A673 (cell line): ENCODE results near the gene RABGAP1L. TPM values are rescaled to one million over a fixed set of nuclear protein-coding genes. Genes with fewer than 3 reads are reported as not detected.

Experiments used
- BruUV-seq: library from RNA; stranded (reverse); fragments of 400-500 nt; replicated peaks from 2 replicates; lab custom pipeline; 2021; lab: Mats Ljungman, UMichigan
- CTCF ChIA-PET: fragments of 300-600 bp; sonication (Branson Sonifier 250); formaldehyde crosslinking; loops from one replicate; lab custom pipeline; 2022; ENCODE audit warnings: antibody characterized with exemption; lab: Charles Lee
- POLR2A ChIA-PET: fragments of 300-600 bp; sonication (Branson Sonifier 250); formaldehyde crosslinking; loops from one replicate; lab custom pipeline; 2022; ENCODE audit warnings: antibody characterized with exemption; ENCODE audit not compliant: low non-redundant PET; lab: Charles Lee
- DNase-seq: peaks from one replicate; pipeline ENCODE4 v3.0.0-alpha.2; 2015; ENCODE audit warnings: low spot score
- H3K27ac ChIP-seq: fragments of 200-600 bp; sonication (generic); 2 replicates; pipeline ENCODE4 v1.5.1; 2016; ENCODE audit warnings: mixed run types, low read depth, mild to moderate bottlenecking, mixed read lengths, antibody characterized with exemption, low read length; ENCODE audit not compliant: poor library complexity, severe bottlenecking
- H3K27me3 ChIP-seq: fragments of 200-600 bp; sonication (generic); replicated peaks from 2 replicates; pipeline ENCODE4 v1.6.1; 2017; ENCODE audit warnings: mixed run types, low read depth, mild to moderate bottlenecking, mixed read lengths, antibody characterized with exemption, low read length; ENCODE audit not compliant: insufficient read depth, poor library complexity
- H3K36me3 ChIP-seq: fragments of 200-600 bp; sonication (generic); 2 replicates; pipeline ENCODE4 v1.6.1; 2016; ENCODE audit warnings: mixed run types, mild to moderate bottlenecking, mixed read lengths, antibody characterized with exemption, low read length; ENCODE audit not compliant: insufficient read depth, poor library complexity, severe bottlenecking
- H3K4me1 ChIP-seq: fragments of 200-600 bp; sonication (generic); 2 replicates; pipeline ENCODE4 v1.6.1; 2017; ENCODE audit warnings: mixed run types, mild to moderate bottlenecking, mixed read lengths, antibody characterized with exemption, low read length; ENCODE audit not compliant: insufficient read depth, poor library complexity, severe bottlenecking
- H3K4me3 ChIP-seq: fragments of 200-600 bp; sonication (generic); 2 replicates; pipeline ENCODE4 v1.5.1; 2016; ENCODE audit warnings: low read depth, mixed run types, mild to moderate bottlenecking, mixed read lengths, low read length; ENCODE audit not compliant: poor library complexity, severe bottlenecking
- H3K9me3 ChIP-seq: fragments of 200-600 bp; sonication (generic); 2 replicates; pipeline ENCODE4 v1.6.1; 2016; ENCODE audit warnings: mixed run types, low read depth, mild to moderate bottlenecking, mixed read lengths, antibody characterized with exemption, low read length; ENCODE audit not compliant: poor library complexity, severe bottlenecking
- CTCF ChIP-seq: fragments of 300-800, 200-600 bp; sonication (generic); conservative IDR thresholded peaks from 2 replicates; pipeline ENCODE4 v1.5.1; 2017; ENCODE audit warnings: low read depth, mild to moderate bottlenecking, antibody characterized with exemption, low read length, moderate library complexity, mixed read lengths
- EZH2 ChIP-seq: fragments of 200-600 bp; sonication (generic); IDR thresholded peaks from 2 replicates; pipeline ENCODE4 v1.6.1; 2017; ENCODE audit warnings: borderline replicate concordance, low read depth, mild to moderate bottlenecking, mixed read lengths, antibody characterized with exemption, low read length; ENCODE audit not compliant: poor library complexity, severe bottlenecking
- intact Hi-C: fragments of 100-400 bp; cut with micrococcal nuclease; formaldehyde crosslinking; loops from one replicate; pipeline ENCODE4 v1.10.0; 2022; ENCODE audit not compliant: unreplicated experiment
- total RNA-seq: library from RNA; stranded (reverse); gene quantifications from 2 replicates; pipeline ENCODE4 v1.2.3, GENCODE V29; 2021

Gene RABGAP1L
- total RNA-seq, 1 experiment from 2014 or later = 19.3 TPM

- BruUV-seq = no TSS peak
- Histone ChIP-seq H3K27me3 (no peaks in the 10 kb centered on the region), H3K9me3 (no peaks in the 10 kb centered on the region), H3K27ac (no peak overlapping the region), H3K4me1 (no peaks in the 10 kb centered on the region), H3K4me3 (no peak overlapping the region), H3K36me3 (no peaks in the 10 kb centered on the region)
- no peak for TF ChIP-seq CTCF
- no peak for TF ChIP-seq EZH2
- no peak for DNase-seq
- POLR2A ChIA-PET = no interaction called here
- intact Hi-C loops = no loop called here
- CTCF ChIA-PET = no interaction called here
These were observed 602.0 kb downstream of the RABGAP1L start for GRCh38 chr1:174761335-174761734.

GRCh38 chr1:174761901-174762585, 602.7 kb downstream of the RABGAP1L start:
- Histone ChIP-seq H3K9me3 (no peaks in the 10 kb centered on the region), H3K36me3 (no peaks in the 10 kb centered on the region), H3K4me3 (no peak overlapping the region), H3K27ac (no peak overlapping the region), H3K27me3 (no peaks in the 10 kb centered on the region), H3K4me1 (no peaks in the 10 kb centered on the region)
- intact Hi-C loops = no loop called here
- no peak for DNase-seq
- ChIA-PET CTCF (no interaction called here), POLR2A (no interaction called here)
- TF ChIP-seq EZH2 = no peak
- no peak for TF ChIP-seq CTCF
- no TSS peak for BruUV-seq

GRCh38 chr1:174764191-174764590, 604.9 kb downstream of the RABGAP1L start:
- Histone ChIP-seq H3K4me1 (no peaks in the 10 kb centered on the region), H3K36me3 (no peaks in the 10 kb centered on the region), H3K4me3 (no peak overlapping the region), H3K9me3 (no peaks in the 10 kb centered on the region), H3K27ac (no peak overlapping the region), H3K27me3 (no peaks in the 10 kb centered on the region)
- ChIA-PET POLR2A (no interaction called here), CTCF (no interaction called here)
- intact Hi-C loops = no loop called here
- no peak for DNase-seq
- no peak for TF ChIP-seq EZH2
- TF ChIP-seq CTCF = no peak
- BruUV-seq = no TSS peak
